ENCODE results near the gene FAM169A. TPM values are rescaled to one million over a fixed set of nuclear protein-coding genes. Genes with fewer than 3 reads are reported as not detected.

The FAM169A gene
- polyA plus RNA-seq, 1 donor from 2014 or later = 46.7 TPM

DNA sequence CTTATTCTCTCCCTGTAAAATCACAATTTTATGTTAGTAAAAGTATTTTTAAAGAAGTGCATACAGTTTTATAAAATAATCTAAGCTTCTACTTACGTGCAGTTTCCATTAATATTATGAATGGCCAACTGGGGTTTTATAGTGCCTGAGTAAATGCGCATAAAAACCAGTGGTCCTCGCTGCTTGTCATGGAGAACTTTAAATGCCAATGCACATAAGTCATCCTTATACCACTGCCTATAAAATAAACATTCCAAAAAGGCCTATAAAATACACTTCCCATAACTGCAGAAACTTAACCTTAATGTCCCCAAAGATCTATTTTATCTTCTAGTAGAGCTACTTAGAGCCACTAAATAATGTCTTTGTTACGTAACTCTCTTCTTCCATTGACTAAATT is 127.8 kb downstream of the FAM169A start:
- H3K9me3 ChIP-seq (ENCODE audit: low read length) = no peaks in the 10 kb centered on the region
- H3K9ac ChIP-seq (ENCODE audit: low read length) = no peak overlapping the region
- no peak overlapping the region for H3K4me3 ChIP-seq (ENCODE audit: low read length)
- no peak for TF ChIP-seq RAD21 (conservative IDR thresholded peaks at IDR 0.05)
- TF ChIP-seq TAF1 (IDR thresholded peaks at IDR 0.05; ENCODE audit: low read depth) = no peak
- TF ChIP-seq POLR2AphosphoS5 (IDR thresholded peaks at IDR 0.05) = no peak
- no peak for TF ChIP-seq MXI1 (conservative IDR thresholded peaks at IDR 0.05; ENCODE audit: poor library complexity, severe bottlenecking)
- no peak for TF ChIP-seq EP300 (conservative IDR thresholded peaks at IDR 0.05; ENCODE audit: poor library complexity, severe bottlenecking)
- TF ChIP-seq, protein P1, sequence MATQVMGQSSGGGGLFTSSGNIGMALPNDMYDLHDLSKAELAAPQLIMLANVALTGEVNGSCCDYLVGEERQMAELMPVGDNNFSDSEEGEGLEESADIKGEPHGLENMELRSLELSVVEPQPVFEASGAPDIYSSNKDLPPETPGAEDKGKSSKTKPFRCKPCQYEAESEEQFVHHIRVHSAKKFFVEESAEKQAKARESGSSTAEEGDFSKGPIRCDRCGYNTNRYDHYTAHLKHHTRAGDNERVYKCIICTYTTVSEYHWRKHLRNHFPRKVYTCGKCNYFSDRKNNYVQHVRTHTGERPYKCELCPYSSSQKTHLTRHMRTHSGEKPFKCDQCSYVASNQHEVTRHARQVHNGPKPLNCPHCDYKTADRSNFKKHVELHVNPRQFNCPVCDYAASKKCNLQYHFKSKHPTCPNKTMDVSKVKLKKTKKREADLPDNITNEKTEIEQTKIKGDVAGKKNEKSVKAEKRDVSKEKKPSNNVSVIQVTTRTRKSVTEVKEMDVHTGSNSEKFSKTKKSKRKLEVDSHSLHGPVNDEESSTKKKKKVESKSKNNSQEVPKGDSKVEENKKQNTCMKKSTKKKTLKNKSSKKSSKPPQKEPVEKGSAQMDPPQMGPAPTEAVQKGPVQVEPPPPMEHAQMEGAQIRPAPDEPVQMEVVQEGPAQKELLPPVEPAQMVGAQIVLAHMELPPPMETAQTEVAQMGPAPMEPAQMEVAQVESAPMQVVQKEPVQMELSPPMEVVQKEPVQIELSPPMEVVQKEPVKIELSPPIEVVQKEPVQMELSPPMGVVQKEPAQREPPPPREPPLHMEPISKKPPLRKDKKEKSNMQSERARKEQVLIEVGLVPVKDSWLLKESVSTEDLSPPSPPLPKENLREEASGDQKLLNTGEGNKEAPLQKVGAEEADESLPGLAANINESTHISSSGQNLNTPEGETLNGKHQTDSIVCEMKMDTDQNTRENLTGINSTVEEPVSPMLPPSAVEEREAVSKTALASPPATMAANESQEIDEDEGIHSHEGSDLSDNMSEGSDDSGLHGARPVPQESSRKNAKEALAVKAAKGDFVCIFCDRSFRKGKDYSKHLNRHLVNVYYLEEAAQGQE (IDR thresholded peaks at IDR 0.05; ENCODE audit: borderline replicate concordance) = no peak
- TF ChIP-seq SMC3 (conservative IDR thresholded peaks at IDR 0.05; ENCODE audit: poor library complexity) = no peak
- no peak for TF ChIP-seq CTCF (IDR thresholded peaks at IDR 0.05; ENCODE audit: poor library complexity, severe bottlenecking)
- no peak for TF ChIP-seq EZH2 (IDR thresholded peaks at IDR 0.05; ENCODE audit: borderline replicate concordance, insufficient read depth, low read length, poor library complexity, severe bottlenecking)
- H3F3A ChIP-seq (ENCODE audit: insufficient read depth, low read length, poor library complexity, severe bottlenecking) = no peaks in the 10 kb centered on the region
- no peaks in the 10 kb centered on the region for H4K20me1 ChIP-seq (ENCODE audit: insufficient read depth)
- H3K36me3 ChIP-seq (ENCODE audit: insufficient read depth, low read length) = peaks cover 19% of the 10 kb centered on the region
- no peaks in the 10 kb centered on the region for H3K9me2 ChIP-seq (ENCODE audit: insufficient read depth, low read length)
- no peaks in the 10 kb centered on the region for H3K79me2 ChIP-seq (replicated peaks; ENCODE audit: insufficient read depth, low read length)
- H3K4me2 ChIP-seq (ENCODE audit: low read length) = no peak overlapping the region
- no peak overlapping the region for H3K27ac ChIP-seq (ENCODE audit: low read length)
- no peaks in the 10 kb centered on the region for H3K27me3 ChIP-seq (ENCODE audit: insufficient read depth, low read depth, low read length)
- H2AFZ ChIP-seq (ENCODE audit: low read depth, low read length) = no peak overlapping the region

GRCh38 chr5:74736759-74737158 is 129.4 kb downstream of the FAM169A start:
- H3K27me3 ChIP-seq (ENCODE audit: insufficient read depth, low read depth, low read length) = no peaks in the 10 kb centered on the region
- TF ChIP-seq, protein P1 (IDR thresholded peaks at IDR 0.05; ENCODE audit: borderline replicate concordance) = no peak
- TF ChIP-seq SMC3 (conservative IDR thresholded peaks at IDR 0.05; ENCODE audit: poor library complexity) = no peak
- TF ChIP-seq POLR2AphosphoS5 (IDR thresholded peaks at IDR 0.05) = no peak
- no peak for TF ChIP-seq EP300 (conservative IDR thresholded peaks at IDR 0.05; ENCODE audit: poor library complexity, severe bottlenecking)
- no peak for TF ChIP-seq MXI1 (conservative IDR thresholded peaks at IDR 0.05; ENCODE audit: poor library complexity, severe bottlenecking)
- no peak for TF ChIP-seq EZH2 (IDR thresholded peaks at IDR 0.05; ENCODE audit: borderline replicate concordance, insufficient read depth, low read length, poor library complexity, severe bottlenecking)
- TF ChIP-seq CTCF (IDR thresholded peaks at IDR 0.05; ENCODE audit: poor library complexity, severe bottlenecking) = no peak
- TF ChIP-seq RAD21 (conservative IDR thresholded peaks at IDR 0.05) = no peak
- TF ChIP-seq TAF1 (IDR thresholded peaks at IDR 0.05; ENCODE audit: low read depth) = no peak

More at GRCh38 chr5:74736759-74737158, 129.4 kb downstream of the FAM169A start:
- Histone ChIP-seq H3F3A (ENCODE audit: insufficient read depth, low read length, poor library complexity, severe bottlenecking) (no peaks in the 10 kb centered on the region), H3K4me2 (ENCODE audit: low read length) (no peak overlapping the region), H3K9me2 (ENCODE audit: insufficient read depth, low read length) (no peaks in the 10 kb centered on the region), H3K9ac (ENCODE audit: low read length) (no peak overlapping the region), H3K27ac (ENCODE audit: low read length) (no peak overlapping the region), H4K20me1 (ENCODE audit: insufficient read depth) (no peaks in the 10 kb centered on the region), H3K4me3 (ENCODE audit: low read length) (no peak overlapping the region), H2AFZ (ENCODE audit: low read depth, low read length) (no peak overlapping the region), H3K9me3 (ENCODE audit: low read length) (no peaks in the 10 kb centered on the region), H3K36me3 (ENCODE audit: insufficient read depth, low read length) (peaks cover 22% of the 10 kb centered on the region), H3K79me2 (replicated peaks; ENCODE audit: insufficient read depth, low read length) (no peaks in the 10 kb centered on the region)
